DND-41 (cell line): Measurements from ENCODE around the gene TRPT1.

Source experiments
- CTCF ChIP-seq: IDR thresholded peaks from 2 replicates; pipeline ENCODE4 v1.5.1; 2012; ENCODE audit warnings: borderline replicate concordance, low read length, moderate library complexity, mild to moderate bottlenecking; ENCODE audit not compliant: poor library complexity, severe bottlenecking; ENCODE audit errors: extremely low read depth
- EZH2 ChIP-seq: IDR thresholded peaks from 3 replicates; pipeline ENCODE4 v1.6.1; 2012; ENCODE audit warnings: borderline replicate concordance, low read depth, mild to moderate bottlenecking, moderate library complexity, low read length, inconsistent platforms; ENCODE audit not compliant: severe bottlenecking

- TF ChIP-seq CTCF (no peak), EZH2 (no peak)
These were observed 24.5 kb upstream of the TRPT1 start for GRCh38 chr11:64250415-64251015.
